Cerebellar nuclear complex (tissue), 1 donor: ENCODE measurements around the gene CDC42BPB.
A peak's percentile ranks its signal among the peaks of the same experiment; 100 is the strongest.

ENCODE experiments used
- DNase-seq, 2 experiments: peaks; one replicate each; lab custom pipeline; 2025; lab: John Stamatoyannopoulos, UW

Gene CDC42BPB, protein sequence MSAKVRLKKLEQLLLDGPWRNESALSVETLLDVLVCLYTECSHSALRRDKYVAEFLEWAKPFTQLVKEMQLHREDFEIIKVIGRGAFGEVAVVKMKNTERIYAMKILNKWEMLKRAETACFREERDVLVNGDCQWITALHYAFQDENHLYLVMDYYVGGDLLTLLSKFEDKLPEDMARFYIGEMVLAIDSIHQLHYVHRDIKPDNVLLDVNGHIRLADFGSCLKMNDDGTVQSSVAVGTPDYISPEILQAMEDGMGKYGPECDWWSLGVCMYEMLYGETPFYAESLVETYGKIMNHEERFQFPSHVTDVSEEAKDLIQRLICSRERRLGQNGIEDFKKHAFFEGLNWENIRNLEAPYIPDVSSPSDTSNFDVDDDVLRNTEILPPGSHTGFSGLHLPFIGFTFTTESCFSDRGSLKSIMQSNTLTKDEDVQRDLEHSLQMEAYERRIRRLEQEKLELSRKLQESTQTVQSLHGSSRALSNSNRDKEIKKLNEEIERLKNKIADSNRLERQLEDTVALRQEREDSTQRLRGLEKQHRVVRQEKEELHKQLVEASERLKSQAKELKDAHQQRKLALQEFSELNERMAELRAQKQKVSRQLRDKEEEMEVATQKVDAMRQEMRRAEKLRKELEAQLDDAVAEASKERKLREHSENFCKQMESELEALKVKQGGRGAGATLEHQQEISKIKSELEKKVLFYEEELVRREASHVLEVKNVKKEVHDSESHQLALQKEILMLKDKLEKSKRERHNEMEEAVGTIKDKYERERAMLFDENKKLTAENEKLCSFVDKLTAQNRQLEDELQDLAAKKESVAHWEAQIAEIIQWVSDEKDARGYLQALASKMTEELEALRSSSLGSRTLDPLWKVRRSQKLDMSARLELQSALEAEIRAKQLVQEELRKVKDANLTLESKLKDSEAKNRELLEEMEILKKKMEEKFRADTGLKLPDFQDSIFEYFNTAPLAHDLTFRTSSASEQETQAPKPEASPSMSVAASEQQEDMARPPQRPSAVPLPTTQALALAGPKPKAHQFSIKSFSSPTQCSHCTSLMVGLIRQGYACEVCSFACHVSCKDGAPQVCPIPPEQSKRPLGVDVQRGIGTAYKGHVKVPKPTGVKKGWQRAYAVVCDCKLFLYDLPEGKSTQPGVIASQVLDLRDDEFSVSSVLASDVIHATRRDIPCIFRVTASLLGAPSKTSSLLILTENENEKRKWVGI (N-terminal part only)

DNA sequence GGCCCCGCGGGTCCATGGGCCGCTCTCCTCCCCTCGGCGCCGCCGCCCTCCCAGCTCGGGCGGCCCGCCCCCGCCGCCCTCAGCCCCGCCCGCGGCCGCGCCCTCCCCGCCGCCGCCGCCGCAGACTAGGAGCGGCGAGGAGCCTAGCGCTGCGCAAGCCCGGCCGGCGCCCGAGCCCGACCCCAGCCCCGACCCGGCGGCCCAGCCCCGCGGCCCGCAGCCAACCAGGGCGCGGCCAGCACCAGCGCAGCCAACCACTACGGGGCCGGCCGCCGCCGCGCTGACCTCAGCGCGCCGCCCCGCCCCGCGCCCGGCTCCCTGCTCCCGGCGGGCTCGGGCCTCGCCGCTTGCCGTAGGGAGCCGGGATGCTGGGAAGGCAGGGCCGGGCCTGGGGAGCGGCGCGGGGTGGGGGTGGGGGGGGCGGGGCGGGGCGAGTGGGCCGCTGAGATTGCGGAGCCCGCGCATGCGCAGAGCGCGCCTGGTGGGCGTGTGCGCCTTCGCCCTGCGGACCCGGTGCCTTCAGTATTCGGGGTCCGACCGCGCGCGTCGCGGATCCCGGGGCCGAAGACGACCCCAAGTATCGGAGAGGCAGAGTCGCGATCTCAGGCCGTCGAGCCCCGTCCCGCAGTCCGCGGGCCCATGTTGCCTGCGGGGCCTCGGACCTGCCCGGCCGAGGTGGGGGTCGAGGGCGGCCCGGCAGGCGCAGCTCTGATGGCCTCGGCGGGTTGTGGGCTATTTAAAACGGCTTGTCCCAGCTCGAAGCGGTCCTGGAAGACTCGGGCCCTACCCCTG is at the start of gene CDC42BPB:
Gene CDC42BPB, minus strand, starts transcription at position 178 of the 792 bp plus-strand sequence. CDS start 376 bp downstream, outside the sequence.
- peak in 1 of 2 experiments; percentile 41 for DNase-seq

DNA sequence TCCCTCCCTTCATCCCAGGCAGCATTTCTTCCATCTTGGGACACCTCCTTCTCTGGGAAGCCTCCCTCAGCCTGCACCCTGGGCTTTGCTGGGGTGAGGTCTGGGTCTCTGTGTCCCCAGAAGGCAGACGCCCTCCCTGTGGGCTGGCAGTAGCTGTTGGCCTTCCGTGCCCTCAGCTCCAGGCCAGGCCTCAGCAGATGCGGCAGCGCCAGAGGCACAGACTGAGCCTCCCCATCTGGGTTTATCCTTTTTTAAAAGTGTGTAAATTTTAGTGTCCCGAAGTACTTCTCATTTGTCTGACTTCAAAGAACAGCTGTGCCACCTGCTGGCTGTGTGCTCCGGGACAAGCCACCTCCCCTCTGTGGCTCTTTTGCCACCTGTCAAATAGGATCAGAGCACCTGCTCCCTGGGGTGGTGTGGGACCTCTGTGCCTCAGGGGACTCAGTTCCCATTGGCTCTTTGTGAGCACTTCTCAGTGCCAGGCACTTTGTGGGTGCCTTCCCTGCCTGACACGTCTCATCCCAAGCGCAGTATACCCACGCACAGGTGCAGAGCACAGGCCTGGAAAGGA is 48.3 kb upstream of the CDC42BPB start:
- no peak for DNase-seq

DNA sequence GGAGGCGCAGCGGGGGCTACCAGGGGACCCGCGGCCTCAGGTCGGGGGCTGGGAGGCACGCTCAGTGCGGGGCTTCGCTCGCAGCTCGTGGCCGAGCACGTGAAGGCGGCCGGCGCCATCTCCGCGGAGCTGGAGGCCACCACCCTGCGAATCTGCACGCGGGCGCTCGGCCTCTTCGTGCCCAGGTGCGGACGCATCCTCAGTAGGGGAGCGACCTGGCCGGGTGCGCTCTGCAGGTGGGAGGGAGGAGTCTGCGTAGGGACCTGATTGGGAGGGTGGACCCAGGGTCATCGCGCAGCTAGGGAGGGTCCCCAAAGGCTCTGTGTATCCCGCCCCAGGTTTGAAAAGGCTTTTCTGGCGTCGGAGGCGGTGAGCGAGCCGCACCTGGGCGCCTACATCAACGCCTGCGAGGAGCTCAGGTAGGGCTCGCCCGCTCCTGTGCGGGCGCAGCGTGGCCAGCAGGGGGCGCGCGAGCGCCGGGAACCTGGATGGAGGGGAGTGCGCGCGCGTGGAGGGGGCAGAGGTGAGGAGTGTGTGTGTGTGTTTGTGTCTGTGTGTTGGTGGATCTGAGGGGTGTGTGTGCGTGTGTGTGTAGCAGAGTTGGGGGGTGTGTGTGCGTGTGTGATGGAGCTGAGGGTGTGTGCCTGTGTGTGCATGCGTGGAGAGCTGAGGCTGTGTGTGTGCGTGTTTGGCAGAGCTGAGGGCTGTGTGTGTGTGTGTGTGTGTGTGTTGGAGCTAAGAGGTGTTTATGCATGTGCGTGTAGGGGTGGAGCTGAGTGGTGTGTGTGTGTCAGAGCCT is 47.5 kb upstream of the CDC42BPB start:
- peak in 1 of 2 experiments; percentile 4 for DNase-seq

DNA sequence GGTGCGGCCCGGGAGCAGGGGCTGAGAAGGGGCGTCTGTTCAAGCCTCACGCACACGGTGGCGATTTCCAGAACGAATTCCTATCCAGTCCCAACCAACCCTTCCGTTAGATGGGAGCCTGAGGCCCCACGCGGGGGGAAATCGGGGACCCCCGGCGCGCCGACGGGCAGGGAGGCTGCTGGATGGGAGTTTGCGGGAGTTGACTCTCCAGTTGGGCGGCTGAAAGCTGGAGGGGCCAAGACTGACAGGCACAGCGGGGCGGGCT is 47.0 kb upstream of the CDC42BPB start:
- DNase-seq = no peak

DNA sequence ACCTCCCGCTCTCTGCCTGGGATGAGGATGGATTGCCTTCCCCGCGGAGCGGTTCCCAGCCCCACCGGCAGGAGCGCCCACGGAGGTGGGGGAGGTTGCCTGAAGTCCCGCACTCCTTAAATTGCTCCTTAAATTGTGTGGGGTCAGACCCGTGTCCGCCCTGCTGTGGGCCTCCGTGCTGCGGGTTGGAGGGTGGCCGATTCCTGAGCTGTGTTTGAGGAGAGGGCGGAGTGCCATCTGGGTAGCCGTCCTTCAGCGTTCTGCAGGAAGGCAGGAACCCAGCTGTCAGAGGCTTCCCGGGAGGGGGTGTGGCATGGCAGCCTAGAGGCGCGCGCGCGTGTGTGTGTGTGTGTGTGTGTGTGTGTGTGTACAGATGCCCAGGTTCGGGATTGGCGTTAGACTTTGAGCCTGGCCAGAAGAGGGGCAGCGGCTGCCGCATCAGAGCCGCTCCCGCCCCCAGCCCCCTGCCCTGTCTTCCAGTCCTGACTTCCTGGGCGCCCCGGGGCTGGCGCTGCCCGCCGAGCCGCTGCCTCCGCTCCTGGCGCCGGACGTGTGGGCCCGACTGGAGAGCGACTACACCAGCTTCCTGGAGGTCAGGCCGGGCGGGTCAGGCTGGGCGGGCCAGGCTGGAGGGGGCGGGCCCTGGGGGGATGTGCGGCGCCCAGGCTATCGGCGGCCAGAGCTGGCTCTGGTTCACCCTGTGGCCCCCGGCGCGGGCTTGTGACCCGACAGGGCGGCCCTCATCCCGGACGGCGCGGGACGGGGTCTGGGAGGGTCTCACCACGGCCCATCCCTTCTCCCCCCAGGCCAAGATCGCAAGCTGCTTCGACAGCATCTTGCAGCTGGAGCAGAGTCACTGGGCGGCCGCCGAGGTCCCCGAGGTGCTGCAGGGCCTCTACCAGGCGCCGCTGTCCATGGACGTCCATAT is 46.4 kb upstream of the CDC42BPB start:
- no peak for DNase-seq

DNA sequence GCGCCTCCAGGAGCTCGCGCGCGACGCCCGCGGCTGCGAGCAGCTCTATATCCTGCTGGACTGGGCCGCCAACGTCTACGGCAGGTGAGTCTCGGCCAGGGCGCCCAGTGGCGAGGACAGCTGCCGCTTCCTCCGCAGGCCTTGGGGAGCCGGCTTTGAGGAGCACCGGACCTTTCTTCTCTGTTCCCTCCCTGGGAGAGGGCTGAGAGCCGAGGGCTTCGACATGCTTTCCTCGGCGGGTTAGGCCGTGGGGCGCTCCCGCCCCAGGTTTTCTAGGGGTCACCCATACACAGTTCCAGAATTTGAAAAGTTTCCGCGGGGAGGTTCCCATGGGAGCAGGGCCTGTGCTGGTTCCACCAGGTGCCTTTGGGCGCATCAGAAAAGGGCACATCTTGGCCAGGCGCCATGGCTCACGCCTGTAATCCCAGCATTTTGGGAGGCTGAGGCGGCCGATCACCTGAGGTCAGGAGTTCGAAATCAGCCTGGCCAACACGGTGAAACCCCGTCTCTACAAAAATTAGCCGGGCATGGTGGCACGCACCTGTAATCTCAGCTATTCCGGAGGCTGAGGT is 45.4 kb upstream of the CDC42BPB start:
- DNase-seq = no peak

DNA sequence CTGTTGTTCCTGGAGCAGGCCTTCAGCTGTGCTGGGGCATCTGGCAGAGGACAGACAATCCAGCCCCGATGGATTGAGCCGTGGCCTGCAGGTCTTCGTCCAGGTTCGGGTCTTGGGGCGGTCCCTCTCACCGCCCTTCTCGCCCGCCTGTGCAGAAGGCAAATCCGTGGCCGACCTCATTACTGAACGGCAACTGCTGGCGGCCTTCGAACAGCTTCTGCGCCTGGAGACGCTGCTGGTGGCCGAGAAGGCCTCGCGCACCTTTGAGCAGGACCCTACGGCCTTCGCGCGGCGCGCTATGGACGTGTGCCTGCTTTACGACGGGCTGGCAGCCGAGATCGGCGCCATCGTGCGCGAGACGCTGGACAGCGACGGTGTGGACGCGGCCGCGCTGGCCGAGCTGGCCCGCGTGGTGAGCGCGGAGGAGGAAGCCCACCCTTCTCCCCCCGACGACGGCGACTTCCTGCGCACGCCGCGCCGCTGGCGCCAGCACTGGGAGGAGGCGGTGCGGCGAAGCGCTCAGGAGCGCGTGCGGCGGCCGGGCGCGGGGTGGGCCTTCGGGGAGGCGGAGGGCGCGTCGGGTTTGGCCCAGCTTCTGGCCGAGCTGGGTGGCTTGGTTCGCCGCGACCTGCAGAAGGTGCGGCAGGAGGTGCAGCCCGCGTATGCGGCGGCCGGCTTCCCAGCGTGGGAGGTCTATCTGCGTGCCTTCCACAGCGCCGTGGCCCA is 44.8 kb upstream of the CDC42BPB start:
- no peak for DNase-seq

DNA sequence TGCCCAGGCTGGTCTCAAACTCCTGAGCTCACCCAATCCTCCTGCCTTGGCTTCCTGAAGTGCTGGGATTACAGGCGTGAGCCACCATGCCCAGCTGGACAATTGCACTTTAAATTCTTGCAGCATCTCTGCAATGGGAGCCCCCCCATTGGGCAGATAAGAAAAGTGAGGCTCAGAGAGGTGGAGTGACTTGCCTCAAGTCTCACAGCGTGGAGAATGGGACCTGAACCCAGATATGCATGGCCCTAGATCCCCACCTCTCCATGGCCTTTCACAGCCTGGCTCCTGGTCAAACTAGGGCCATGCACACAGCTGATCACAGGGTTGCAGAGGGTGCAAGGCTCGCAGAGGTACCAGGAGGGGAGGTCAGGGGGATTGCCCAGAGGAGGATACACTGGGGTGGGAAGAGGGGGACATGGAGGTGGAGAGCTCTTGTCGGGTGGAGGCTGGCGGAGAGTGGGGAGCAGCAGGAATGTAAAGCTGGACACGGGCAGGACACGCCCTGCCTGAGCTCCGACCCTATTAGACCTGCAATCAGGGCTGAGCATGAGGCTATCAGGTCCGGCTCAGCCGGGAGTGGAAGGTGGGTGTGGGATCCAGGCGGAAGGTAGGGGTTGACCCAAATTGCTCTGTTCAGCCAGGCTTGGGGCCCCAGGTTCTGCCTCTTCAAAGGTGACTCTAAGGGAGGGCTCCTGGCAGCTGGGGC is 44.1 kb upstream of the CDC42BPB start:
- no peak for DNase-seq

DNA sequence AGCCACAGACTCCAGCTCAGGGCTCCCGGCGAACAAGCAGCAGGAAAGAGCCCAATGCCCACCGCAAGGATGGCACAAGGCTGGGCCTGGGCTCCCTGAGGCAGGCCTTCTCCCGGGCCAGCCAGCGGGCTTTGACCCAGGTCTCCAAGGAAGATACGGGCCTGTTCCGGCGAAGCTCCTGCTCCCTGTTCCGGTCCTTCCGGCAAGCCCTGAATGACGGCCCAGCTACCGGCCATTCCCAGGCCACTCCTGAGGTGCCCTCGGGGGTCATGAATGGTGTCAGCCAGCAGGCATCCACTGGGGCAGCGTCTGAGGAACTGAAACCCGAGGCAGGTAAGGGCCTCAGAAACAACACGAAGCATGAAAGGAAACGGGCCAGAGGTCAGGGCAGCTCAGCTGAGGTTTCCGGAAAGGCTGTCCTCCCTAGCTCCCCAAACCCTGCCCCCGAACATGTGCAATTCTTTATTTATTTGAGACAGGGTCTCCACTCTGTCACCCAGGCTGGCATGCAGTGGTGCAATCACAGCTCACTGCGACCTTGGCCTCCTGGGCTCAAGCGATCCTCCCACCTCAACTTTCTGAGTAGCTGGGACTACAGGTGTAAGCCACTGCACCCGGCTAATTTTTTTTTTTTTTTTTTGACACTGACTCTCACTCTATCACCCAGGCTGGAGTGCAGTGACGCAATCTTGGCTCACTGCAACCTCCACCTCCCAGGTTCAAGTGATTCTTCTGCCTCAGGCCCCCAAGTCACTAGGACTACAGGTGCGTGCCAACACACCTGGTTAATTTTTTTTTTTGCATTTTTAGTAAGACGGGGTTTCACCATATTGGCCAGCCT is 43.2 kb upstream of the CDC42BPB start:
- no peak for DNase-seq

DNA sequence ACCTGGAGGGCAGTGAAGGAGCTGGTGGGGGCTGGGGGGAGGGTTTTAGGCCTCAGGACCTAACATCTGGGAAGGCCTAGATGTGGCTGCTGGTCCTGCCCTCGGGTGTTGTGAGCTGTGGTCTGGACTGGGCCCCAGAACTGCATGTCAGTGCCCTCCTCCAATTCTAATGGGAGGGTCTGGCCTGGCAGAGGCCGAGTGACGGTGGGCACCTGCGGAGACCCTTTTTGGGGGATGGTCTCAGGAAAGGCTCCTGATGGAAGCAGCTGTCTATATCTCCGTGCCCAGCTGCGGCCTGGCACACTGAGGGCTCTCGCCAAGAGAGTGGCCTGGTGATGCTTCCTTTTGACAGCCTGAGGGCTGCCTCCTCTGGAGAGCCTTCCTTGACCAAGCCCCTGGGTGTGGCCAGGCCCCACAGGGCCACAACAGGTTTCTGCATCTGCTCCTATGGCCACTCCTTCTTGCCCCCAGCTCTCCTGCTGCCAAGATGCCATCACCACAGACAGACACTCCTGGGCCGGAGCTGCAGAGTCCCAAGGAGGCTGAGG is 42.5 kb upstream of the CDC42BPB start:
- DNase-seq = no peak

DNA sequence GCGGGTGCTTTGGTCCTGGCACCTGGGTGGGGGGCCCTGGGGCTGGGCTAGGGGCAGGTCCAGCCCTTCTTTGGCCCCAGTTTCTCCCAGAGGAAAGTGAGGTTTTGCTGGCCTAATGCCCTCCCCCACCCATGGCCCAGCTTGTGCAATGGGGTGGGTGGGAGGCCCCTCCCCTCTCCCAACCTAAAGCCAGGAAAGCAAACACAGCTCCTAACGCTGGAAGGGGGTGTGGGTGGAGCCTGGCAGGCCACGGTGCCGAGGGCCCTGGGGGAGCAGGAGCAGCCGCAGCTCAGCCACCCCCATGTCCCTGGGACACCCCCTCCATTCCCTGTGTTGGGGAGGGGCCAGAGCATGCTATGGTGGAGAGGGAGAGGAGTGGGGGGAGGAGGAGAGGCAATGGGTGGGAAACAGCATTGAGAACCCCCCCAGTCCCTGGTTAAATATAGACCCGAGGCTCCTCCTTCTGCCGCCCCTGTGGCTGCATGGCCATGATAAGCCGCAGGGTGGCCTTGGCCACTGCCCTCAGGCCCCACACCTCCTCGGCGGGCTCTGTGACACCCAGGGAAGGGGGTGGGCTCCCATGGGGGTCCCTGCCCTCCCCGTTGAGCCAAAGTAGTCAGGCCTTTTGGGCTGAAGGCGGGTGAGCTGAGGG is 41.9 kb upstream of the CDC42BPB start:
- no peak for DNase-seq

DNA sequence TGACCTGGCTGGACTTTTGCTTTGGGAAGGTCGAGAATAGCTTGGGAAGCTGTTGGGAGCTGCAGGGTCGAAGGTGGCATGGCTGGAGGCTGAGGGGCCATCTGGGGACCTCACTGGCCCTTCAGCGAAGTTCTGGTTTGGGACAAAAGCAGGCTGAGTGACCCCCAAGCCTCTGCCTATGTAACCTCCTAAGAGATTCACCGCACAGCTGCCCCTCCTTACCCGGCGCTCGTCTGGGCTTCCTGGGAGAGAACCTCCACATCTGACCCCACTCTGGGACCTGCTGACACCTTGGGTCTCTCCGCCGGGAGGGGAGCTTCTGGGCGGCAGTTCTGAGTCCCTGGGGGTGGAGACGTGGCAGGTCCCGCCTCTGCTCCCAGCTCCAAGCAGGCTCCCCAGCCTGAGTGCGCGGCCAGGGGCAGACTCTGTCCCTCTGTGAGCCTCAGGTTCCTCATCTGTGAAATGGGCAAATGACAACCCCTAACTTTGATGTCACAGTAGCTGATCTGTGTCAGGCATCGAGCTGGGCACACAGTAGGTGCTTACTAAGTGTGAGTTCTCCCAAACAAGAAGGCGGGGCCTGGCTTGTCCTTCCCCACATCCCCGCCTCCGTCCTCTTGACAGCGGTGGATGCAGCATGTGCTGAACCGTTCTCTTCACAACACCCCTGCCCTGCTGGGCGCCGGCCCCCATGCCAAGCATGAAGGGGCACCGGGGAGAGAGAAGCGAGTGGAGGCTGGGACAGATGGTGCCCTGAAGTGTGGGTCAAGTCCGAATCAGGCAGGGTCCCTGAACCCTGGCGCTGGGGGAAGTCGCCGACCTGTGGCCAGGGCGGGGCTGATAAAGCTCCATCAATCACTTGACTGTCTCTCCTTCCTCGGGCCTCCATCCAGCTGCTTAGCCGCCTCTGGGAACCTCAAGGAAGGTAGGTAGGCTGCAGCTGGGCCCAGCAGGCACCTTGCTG is 40.9 kb upstream of the CDC42BPB start:
- DNase-seq = no peak

DNA sequence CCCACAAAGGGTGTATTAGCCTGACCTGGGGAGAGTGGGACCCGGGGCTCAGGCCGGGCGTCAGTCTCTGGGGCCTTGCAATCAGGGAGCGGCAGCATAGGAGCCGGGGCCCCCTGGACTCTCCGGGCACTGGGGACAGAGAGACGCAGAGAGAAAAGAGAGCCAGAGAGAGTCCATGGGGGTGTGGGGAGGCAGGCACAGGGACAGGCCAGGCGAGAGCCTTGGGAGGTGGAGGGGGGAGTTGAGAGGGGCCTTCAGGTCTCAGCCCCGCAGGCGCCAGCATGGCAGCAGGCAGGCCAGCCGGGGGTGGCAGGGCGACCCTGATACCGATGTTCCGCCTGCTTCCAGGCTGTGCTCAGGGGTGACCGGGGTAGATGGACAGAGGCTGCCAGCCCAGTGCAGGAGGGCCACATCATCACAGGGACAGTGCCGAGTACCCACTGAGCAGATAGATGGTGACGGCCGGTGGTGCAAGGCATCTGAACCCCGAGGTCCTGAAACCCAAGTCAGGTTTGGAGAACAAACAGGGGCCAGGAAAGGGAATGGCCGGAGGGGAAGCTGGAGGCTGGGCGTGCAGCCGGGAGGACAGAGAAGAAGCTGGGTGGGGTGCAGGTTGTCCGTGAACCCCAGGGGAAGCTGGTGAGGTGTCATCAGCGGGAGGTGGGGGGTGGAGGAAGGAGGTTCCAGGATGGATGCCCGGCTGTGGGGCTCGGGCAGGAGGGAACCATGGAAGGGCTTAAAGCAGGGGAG is 40.1 kb upstream of the CDC42BPB start:
- DNase-seq = no peak

DNA sequence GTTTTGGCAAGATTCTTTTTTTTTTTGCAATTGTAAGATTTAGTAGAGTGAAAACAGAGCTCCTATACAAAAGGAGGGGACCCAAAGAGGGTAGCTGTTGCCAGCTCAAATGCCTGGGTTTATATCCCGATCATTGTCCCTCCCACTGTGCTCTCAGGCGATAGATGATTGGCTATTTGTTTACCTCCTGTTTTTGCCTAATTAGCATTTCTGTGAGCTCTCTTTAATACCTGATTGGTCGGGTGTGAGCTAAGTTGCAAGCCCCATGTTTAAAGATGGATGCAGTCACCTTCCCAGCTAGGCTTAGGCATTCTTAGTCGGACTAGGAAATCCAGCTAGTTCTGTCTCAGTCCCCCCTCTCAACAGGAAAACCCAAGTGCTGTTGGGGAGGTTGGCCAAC is 39.0 kb upstream of the CDC42BPB start:
- no peak for DNase-seq
